ENCODE measurements around the gene MCOLN3.
A peak's percentile ranks its signal among the peaks of the same experiment; 100 is the strongest.
"Not testable (repeated sequence)": the region's sequence is repeated elsewhere in the genome, so short reads cannot be mapped to it uniquely, and the experiment has no call there.

Gene MCOLN3

DNA sequence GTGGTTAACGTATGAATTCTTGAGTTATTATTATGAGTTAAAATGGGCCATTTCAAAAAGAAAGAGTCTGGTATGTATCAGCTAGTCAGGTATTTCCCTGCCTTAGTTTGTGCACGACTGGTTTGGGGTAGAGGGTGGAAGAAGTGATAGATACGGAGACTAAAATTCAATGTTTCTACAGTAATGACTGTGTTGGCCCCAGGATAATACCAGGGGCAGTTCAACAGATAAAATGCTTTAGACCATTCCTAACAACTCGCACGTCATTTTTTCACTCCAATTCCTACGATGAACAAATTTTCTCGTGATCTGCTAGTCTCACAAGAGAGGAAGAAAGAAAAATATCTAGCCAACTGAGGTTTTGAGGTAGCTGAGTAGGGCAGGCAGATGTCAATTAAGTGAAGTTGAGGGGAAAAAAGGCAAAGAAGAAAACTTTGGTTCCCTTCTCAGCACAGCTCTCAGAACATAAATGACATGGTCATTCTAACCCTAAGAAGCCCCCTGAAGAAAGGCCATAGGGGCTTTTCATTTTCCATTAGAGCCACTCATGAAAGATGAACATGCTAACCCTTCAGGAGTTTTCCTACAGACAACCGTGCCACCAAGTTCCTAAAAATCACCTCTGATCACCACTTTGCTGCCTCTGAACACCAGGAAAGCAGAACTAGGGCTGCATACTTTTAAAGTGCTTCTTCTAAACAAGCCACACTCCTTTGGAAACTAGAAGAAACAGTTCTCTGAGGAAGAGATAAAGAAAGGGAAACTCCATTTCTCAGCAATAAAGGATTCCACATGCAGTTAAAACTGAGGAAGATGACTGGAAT lies 57.0 kb downstream of the MCOLN3 start:
- DNase-seq (ENCODE audit: low read depth in 2 of 2), result no peak

GRCh38 chr1:84988588-84988987 lies 59.7 kb downstream of the MCOLN3 start:
- DNase-seq (ENCODE audit: low read depth in 2 of 2), result no peak

DNA sequence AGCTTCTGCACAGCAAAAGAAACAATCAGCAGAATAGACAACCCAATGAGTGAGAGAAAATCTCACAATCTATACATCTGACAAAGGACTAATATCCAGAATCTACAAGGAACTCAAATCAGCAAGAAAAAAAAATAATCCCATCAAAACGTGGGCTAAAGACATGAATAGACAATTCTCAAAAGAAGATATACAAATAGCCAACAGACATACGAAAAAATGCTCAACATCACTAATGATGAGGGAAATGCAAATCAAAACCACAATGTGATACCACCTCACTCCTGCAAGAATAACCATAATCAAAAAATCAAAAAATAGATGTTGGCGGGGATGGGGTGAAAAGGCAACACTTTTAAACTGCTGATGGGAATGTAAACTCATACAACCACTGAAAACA lies 61.7 kb downstream of the MCOLN3 start:
- DNase-seq (ENCODE audit: low read depth in 2 of 2), result not testable (repeated sequence)

DNA sequence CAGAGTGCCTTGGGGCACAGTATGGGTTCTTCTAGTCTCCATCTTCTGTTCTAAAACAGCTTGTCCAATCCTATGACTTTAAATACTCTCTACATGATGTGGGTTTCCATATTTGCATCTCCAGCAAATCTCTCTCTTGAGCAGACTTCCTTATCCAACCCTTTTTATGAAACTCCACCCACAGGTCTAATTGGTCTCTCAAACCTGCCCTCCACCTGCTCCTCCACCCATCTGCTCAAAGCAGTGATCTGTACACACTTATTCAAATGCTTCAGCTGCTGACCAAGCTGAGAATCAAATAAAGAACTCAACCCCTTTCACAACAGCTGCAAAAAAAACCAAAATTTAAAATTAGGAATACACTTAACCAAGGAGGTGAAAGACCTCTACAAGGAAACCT lies 62.9 kb downstream of the MCOLN3 start:
- no peak for DNase-seq (ENCODE audit: low read depth in 2 of 2)

DNA sequence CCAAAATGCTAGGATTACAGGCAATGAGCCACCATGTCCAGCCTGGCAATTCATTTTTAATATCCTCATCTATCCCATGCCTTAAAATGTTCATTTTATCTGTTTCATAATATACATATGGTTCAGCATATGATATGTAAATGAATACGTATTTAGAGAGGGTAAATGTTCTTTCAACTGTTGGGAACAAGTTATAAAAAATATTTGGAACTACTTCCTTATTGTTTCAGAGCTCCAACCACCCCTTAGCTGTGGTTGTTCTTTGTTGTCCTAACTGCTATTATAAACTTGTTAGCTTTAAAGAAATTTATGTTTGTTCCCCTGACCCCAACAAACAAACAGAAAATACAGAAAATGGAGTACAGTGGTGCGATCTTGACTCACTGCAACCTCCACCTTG lies 65.9 kb downstream of the MCOLN3 start:
- DNase-seq (ENCODE audit: low read depth in 2 of 2), result no peak

- DNase-seq (ENCODE audit: low read depth in 2 of 2), result no peak
These were observed 73.3 kb downstream of the MCOLN3 start for GRCh38 chr1:84975035-84975434.

- DNase-seq (ENCODE audit: low read depth in 2 of 2), result no peak
These were observed 74.6 kb downstream of the MCOLN3 start for GRCh38 chr1:84973498-84974334.

DNA sequence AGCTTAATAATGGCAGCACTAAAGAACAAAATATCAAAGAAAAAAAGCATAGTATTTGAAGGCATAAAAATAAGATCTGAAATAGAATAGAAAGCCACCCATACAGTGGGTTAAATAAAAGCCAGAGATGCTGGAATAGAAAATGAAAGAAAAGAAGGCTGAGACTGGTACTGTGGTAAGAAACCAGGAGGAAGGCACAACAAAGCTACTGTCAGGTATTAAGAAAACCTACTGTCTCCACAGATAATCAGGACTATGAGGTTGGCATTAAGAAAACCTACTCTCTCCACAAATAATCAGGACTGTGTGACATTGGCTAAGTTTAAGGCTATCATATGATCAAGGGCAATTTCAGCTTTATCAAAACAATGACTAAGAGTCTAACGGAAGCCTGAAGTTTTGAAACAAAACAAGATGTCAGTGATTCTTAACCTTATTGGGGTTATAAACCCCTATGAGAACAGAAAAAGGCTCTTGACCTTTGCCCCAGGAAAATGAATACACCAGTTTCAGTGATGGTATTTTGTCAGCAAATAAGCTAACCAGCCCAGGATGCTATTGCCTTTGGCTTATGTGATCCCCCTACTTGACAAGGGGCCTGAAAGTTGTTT lies 75.8 kb downstream of the MCOLN3 start:
- DNase-seq (ENCODE audit: low read depth in 2 of 2), result no peak

DNA sequence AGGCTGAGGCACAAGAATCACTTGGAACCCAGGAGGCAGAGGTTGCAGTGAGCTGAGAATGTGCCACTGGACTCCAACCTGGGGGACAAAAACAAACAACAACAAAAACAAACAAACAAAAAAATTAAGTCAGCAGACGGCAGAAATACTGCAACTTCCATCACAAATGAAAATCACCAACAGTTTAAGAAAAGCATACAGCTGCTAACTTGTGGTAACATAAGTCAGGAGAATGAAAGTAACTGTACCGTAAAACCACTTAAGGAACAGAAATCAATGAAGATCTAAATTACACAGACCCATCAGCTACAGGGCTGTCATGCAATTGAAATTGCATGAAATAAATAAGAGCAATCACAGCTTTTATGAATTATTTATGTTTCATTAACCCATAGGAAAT lies 76.3 kb downstream of the MCOLN3 start:
- DNase-seq (ENCODE audit: low read depth in 2 of 2), result no peak

GRCh38 chr1:84969489-84970250 lies 78.6 kb downstream of the MCOLN3 start:
- peak; percentile 18 to 33 for DNase-seq (ENCODE audit: low read depth in 2 of 2)

GRCh38 chr1:84968865-84969264 lies 79.4 kb downstream of the MCOLN3 start:
- no peak for DNase-seq (ENCODE audit: low read depth in 2 of 2)

- DNase-seq (ENCODE audit: low read depth in 2 of 2), result no peak
These were observed 80.2 kb downstream of the MCOLN3 start for GRCh38 chr1:84968101-84968500.
